Calu3 (cell line): ENCODE results near the gene PSTPIP1. TPM values are rescaled to one million over a fixed set of nuclear protein-coding genes. Genes with fewer than 3 reads are reported as not detected.

Source experiments
- BruUV-seq: library from RNA; stranded (reverse); fragments of 400-500 nt; replicated peaks from 2 replicates; lab custom pipeline; 2021; lab: Mats Ljungman, UMichigan
- CTCF ChIA-PET: fragments of 300-600 bp; sonication (Branson Sonifier 250); formaldehyde crosslinking; loops from one replicate; lab custom pipeline; 2022; ENCODE audit warnings: antibody characterized with exemption; lab: Charles Lee
- DNase-seq: peaks from one replicate; pipeline ENCODE4 v3.0.0; 2022
- H3K27ac Mint-ChIP-seq: one replicate; pipeline ENCODE4 v1.8.0; 2022; ENCODE audit warnings: mixed read lengths; ENCODE audit not compliant: unreplicated experiment
- H3K27me3 Mint-ChIP-seq: one replicate; pipeline ENCODE4 v1.8.0; 2022; ENCODE audit warnings: mixed read lengths; ENCODE audit not compliant: unreplicated experiment
- H3K36me3 Mint-ChIP-seq: one replicate; pipeline ENCODE4 v1.8.0; 2022; ENCODE audit warnings: mild to moderate bottlenecking, moderate library complexity, mixed read lengths; ENCODE audit not compliant: insufficient read depth, unreplicated experiment
- H3K4me1 Mint-ChIP-seq: one replicate; pipeline ENCODE4 v1.8.0; 2022; ENCODE audit warnings: mild to moderate bottlenecking, low read depth, mixed read lengths; ENCODE audit not compliant: unreplicated experiment
- H3K4me3 Mint-ChIP-seq: one replicate; pipeline ENCODE4 v1.8.0; 2022; ENCODE audit warnings: mild to moderate bottlenecking, low read depth, moderate library complexity, mixed read lengths; ENCODE audit not compliant: unreplicated experiment
- H3K9me3 Mint-ChIP-seq: one replicate; pipeline ENCODE4 v1.8.0; 2022; ENCODE audit warnings: low read depth, mixed read lengths; ENCODE audit not compliant: unreplicated experiment
- CTCF ChIP-seq: fragments of 200-600 bp; IDR thresholded peaks from one replicate; pipeline ENCODE4 v1.8.0; 2022; ENCODE audit warnings: antibody characterized with exemption; ENCODE audit not compliant: unreplicated experiment
- intact Hi-C: fragments of 100-400 bp; cut with micrococcal nuclease; formaldehyde crosslinking; loops from one replicate; pipeline ENCODE4 v1.10.0; 2022; ENCODE audit not compliant: unreplicated experiment
- total RNA-seq: library from RNA; stranded (reverse); gene quantifications from 2 replicates; pipeline ENCODE4 v1.2.3, GENCODE V29; 2022

The PSTPIP1 gene
- total RNA-seq, 1 experiment from 2014 or later: not detected

GRCh38 chr15:77066971-77067690 lies 72.2 kb downstream of the PSTPIP1 start:
- BruUV-seq: no TSS peak
- peak overlapping the region; percentile 95 for H3K27ac Mint-ChIP-seq
- H3K9me3 Mint-ChIP-seq: no peaks in the 10 kb centered on the region
- peaks cover 49% of the 10 kb centered on the region for H3K36me3 Mint-ChIP-seq
- peaks cover 6% of the 10 kb centered on the region for H3K27me3 Mint-ChIP-seq
- peak overlapping the region; percentile 84 for H3K4me3 Mint-ChIP-seq
- peaks cover 83% of the 10 kb centered on the region for H3K4me1 Mint-ChIP-seq
- CTCF ChIA-PET: interaction anchor here (1.1 kb wide), 2 partner anchors 12 to 35 kb away, joined by 3 read pairs; no protein-coding TSS in a partner anchor
- intact Hi-C loops: no loop called here
- TF ChIP-seq CTCF: no peak
- peak; percentile 43 for DNase-seq

GRCh38 chr15:77067691-77068367 lies 72.9 kb downstream of the PSTPIP1 start:
- H3K27ac Mint-ChIP-seq: peak overlapping the region; percentile 95
- intact Hi-C loops: no loop called here
- peaks cover 13% of the 10 kb centered on the region for H3K27me3 Mint-ChIP-seq
- H3K36me3 Mint-ChIP-seq: peaks cover 50% of the 10 kb centered on the region
- no peak for TF ChIP-seq CTCF
- CTCF ChIA-PET: interaction anchor here (1.1 kb wide), 1 partner anchor 36 kb away, joined by 3 read pairs; no protein-coding TSS in a partner anchor
- TSS peak; percentile 65 for BruUV-seq
- peak overlapping the region; percentile 84 for H3K4me3 Mint-ChIP-seq
- peaks cover 77% of the 10 kb centered on the region for H3K4me1 Mint-ChIP-seq
- H3K9me3 Mint-ChIP-seq: no peaks in the 10 kb centered on the region
- DNase-seq: no peak

GRCh38 chr15:77068633-77069032 lies 73.7 kb downstream of the PSTPIP1 start:
- no peak for DNase-seq
- peaks cover 50% of the 10 kb centered on the region for H3K36me3 Mint-ChIP-seq
- peaks cover 20% of the 10 kb centered on the region for H3K27me3 Mint-ChIP-seq
- CTCF ChIA-PET: interaction anchor here (1.1 kb wide), 1 partner anchor 36 kb away, joined by 3 read pairs; no protein-coding TSS in a partner anchor
- no peak for TF ChIP-seq CTCF
- H3K4me3 Mint-ChIP-seq: peak overlapping the region; percentile 84
- BruUV-seq: TSS peak; percentile 34
- peak overlapping the region; percentile 95 for H3K27ac Mint-ChIP-seq
- intact Hi-C loops: no loop called here
- H3K4me1 Mint-ChIP-seq: peaks cover 69% of the 10 kb centered on the region
- H3K9me3 Mint-ChIP-seq: no peaks in the 10 kb centered on the region

GRCh38 chr15:77069521-77070121 lies 74.7 kb downstream of the PSTPIP1 start:
- no peaks in the 10 kb centered on the region for H3K9me3 Mint-ChIP-seq
- CTCF ChIA-PET: interaction anchor here (0.5 to 1.1 kb wide), 3 partner anchors 11 to 474 kb away, joined by 3 to 4 read pairs (median 3); no protein-coding TSS in a partner anchor
- peaks cover 50% of the 10 kb centered on the region for H3K36me3 Mint-ChIP-seq
- peak overlapping the region; percentile 84 for H3K4me3 Mint-ChIP-seq
- no TSS peak for BruUV-seq
- intact Hi-C loops: no loop called here
- peak; percentile 57 for DNase-seq
- TF ChIP-seq CTCF: no peak
- peaks cover 30% of the 10 kb centered on the region for H3K27me3 Mint-ChIP-seq
- H3K27ac Mint-ChIP-seq: peak overlapping the region; percentile 95
- H3K4me1 Mint-ChIP-seq: peaks cover 60% of the 10 kb centered on the region
